Activated T-helper 9 cell treated with anti-CD3 and anti-CD28 coated beads, Interleukin-2, amount 50 U/mL, for 16 hours (primary cell): Measurements from ENCODE around the gene SATB2.

Experiments used
- DNase-seq: peaks from one replicate; pipeline ENCODE4 v3.0.0-alpha.2; 2020; ENCODE audit warnings: low read depth

The SATB2 gene

GRCh38 chr2:199457147-199458008 lies at the start of gene SATB2:
TSS of gene SATB2 (minus strand) at chr2:199457939. CDS start at chr2:199456037, 1,902 bp downstream.
- DNase-seq = no peak

GRCh38 chr2:199505755-199506403 lies 48.1 kb upstream of the SATB2 start:
- no peak for DNase-seq

GRCh38 chr2:199503148-199503547 lies 45.4 kb upstream of the SATB2 start:
- DNase-seq = no peak

GRCh38 chr2:199499005-199499404 lies 41.3 kb upstream of the SATB2 start:
- no peak for DNase-seq

- no peak for DNase-seq
These were observed 37.4 kb upstream of the SATB2 start for GRCh38 chr2:199495147-199495546.

- no peak for DNase-seq
These were observed 32.3 kb upstream of the SATB2 start for GRCh38 chr2:199490049-199490448.

- DNase-seq = no peak
These were observed 31.1 kb upstream of the SATB2 start for GRCh38 chr2:199488772-199489400.

GRCh38 chr2:199485732-199486335 lies 28.1 kb upstream of the SATB2 start:
- DNase-seq = no peak

- DNase-seq = no peak
These were observed 27.2 kb upstream of the SATB2 start for GRCh38 chr2:199484927-199485326.

GRCh38 chr2:199480966-199481365 lies 23.2 kb upstream of the SATB2 start:
- no peak for DNase-seq

- DNase-seq = no peak
These were observed 19.6 kb upstream of the SATB2 start for GRCh38 chr2:199477277-199477834.

GRCh38 chr2:199471443-199472057 lies 13.8 kb upstream of the SATB2 start:
- DNase-seq = no peak

GRCh38 chr2:199470672-199471442 lies 13.1 kb upstream of the SATB2 start:
- DNase-seq = no peak

GRCh38 chr2:199470361-199470671 lies 12.6 kb upstream of the SATB2 start:
- no peak for DNase-seq

- DNase-seq = no peak
These were observed 12.0 kb upstream of the SATB2 start for GRCh38 chr2:199469514-199470360.

GRCh38 chr2:199468561-199469513 lies 11.1 kb upstream of the SATB2 start:
- no peak for DNase-seq

GRCh38 chr2:199467066-199467822 lies 9.5 kb upstream of the SATB2 start:
- no peak for DNase-seq

GRCh38 chr2:199466692-199467065 lies 8.9 kb upstream of the SATB2 start:
- DNase-seq = no peak
